MV-4-11 (cell line): Measurements from ENCODE around the gene MYO1D.

Experiments used
- DNase-seq: peaks from one replicate; lab custom pipeline; 2025; lab: John Stamatoyannopoulos, UW

MYO1D gene

GRCh38 chr17:32622540-32622939 lies 254.4 kb downstream of the MYO1D start:
- no peak for DNase-seq

- DNase-seq: peak; percentile 38
These were observed 255.2 kb downstream of the MYO1D start for GRCh38 chr17:32621612-32622312.

- DNase-seq: no peak
These were observed 261.6 kb downstream of the MYO1D start for GRCh38 chr17:32615326-32615725.

- no peak for DNase-seq
These were observed 266.0 kb downstream of the MYO1D start for GRCh38 chr17:32610943-32611342.

GRCh38 chr17:32609884-32610650 lies 266.9 kb downstream of the MYO1D start:
- no peak for DNase-seq

GRCh38 chr17:32609085-32609484 lies 267.8 kb downstream of the MYO1D start:
- DNase-seq: peak; percentile 82

- no peak for DNase-seq
These were observed 268.7 kb downstream of the MYO1D start for GRCh38 chr17:32608267-32608666.

GRCh38 chr17:32604966-32605365 lies 272.0 kb downstream of the MYO1D start:
- no peak for DNase-seq

GRCh38 chr17:32602396-32602795 lies 274.5 kb downstream of the MYO1D start:
- DNase-seq: no peak

GRCh38 chr17:32601866-32602265 lies 275.1 kb downstream of the MYO1D start:
- no peak for DNase-seq

- DNase-seq: no peak
These were observed 280.3 kb downstream of the MYO1D start for GRCh38 chr17:32596628-32597027.

GRCh38 chr17:32596206-32596605 lies 280.7 kb downstream of the MYO1D start:
- no peak for DNase-seq

- DNase-seq: no peak
These were observed 283.9 kb downstream of the MYO1D start for GRCh38 chr17:32593003-32593402.

- no peak for DNase-seq
These were observed 285.5 kb downstream of the MYO1D start for GRCh38 chr17:32591405-32591804.

- no peak for DNase-seq
These were observed 285.9 kb downstream of the MYO1D start for GRCh38 chr17:32590974-32591373.

GRCh38 chr17:32588982-32589381 lies 287.9 kb downstream of the MYO1D start:
- DNase-seq: no peak

GRCh38 chr17:32588135-32588534 lies 288.8 kb downstream of the MYO1D start:
- DNase-seq: no peak

- no peak for DNase-seq
These were observed 290.3 kb downstream of the MYO1D start for GRCh38 chr17:32586666-32587065.

- DNase-seq: no peak
These were observed 292.1 kb downstream of the MYO1D start for GRCh38 chr17:32584792-32585191.

GRCh38 chr17:32583053-32583452 lies 293.9 kb downstream of the MYO1D start:
- DNase-seq: no peak

GRCh38 chr17:32575852-32576251 lies 301.1 kb downstream of the MYO1D start:
- peak; percentile 32 for DNase-seq

GRCh38 chr17:32570081-32570396 lies 306.9 kb downstream of the MYO1D start:
- DNase-seq: no peak

- DNase-seq: no peak
These were observed 307.5 kb downstream of the MYO1D start for GRCh38 chr17:32569171-32570080.
